ENCODE measurements around the gene TMCO4. TPM values are rescaled to one million over a fixed set of nuclear protein-coding genes. Genes with fewer than 3 reads are reported as not detected.
"Not testable (repeated sequence)": the region's sequence is repeated elsewhere in the genome, so short reads cannot be mapped to it uniquely, and the experiment has no call there.

The TMCO4 gene
- total RNA-seq, 1 donor from 2014 or later, result 28.7 TPM

GRCh38 chr1:19640363-19641316 lies 159.1 kb downstream of the TMCO4 start:
- Histone ChIP-seq H3K4me1 (peaks cover 31% of the 10 kb centered on the region), H3K9me3 (no peaks in the 10 kb centered on the region), H3K36me3 (no peaks in the 10 kb centered on the region), H3K27me3 (no peaks in the 10 kb centered on the region), H3K4me3 (no peak overlapping the region), H3K27ac (peak overlapping the region; percentile 98)
- intact Hi-C loops (cut with DNase I), result loop anchor here (5.0 kb wide), 1 partner anchor 43 kb away; a partner anchor contains a TSS
- DNase-seq (ENCODE audit: extremely low spot score in 2 of 2), result no peak
- TF ChIP-seq POLR2AphosphoS5 (IDR thresholded peaks at IDR 0.05; ENCODE audit: insufficient read depth in 1 of 2, low read depth in 1 of 2), result no peak
- TF ChIP-seq, protein P1, sequence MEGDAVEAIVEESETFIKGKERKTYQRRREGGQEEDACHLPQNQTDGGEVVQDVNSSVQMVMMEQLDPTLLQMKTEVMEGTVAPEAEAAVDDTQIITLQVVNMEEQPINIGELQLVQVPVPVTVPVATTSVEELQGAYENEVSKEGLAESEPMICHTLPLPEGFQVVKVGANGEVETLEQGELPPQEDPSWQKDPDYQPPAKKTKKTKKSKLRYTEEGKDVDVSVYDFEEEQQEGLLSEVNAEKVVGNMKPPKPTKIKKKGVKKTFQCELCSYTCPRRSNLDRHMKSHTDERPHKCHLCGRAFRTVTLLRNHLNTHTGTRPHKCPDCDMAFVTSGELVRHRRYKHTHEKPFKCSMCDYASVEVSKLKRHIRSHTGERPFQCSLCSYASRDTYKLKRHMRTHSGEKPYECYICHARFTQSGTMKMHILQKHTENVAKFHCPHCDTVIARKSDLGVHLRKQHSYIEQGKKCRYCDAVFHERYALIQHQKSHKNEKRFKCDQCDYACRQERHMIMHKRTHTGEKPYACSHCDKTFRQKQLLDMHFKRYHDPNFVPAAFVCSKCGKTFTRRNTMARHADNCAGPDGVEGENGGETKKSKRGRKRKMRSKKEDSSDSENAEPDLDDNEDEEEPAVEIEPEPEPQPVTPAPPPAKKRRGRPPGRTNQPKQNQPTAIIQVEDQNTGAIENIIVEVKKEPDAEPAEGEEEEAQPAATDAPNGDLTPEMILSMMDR (IDR thresholded peaks at IDR 0.05), result no peak
- TF ChIP-seq POLR2A (IDR thresholded peaks at IDR 0.05), result no peak

DNA sequence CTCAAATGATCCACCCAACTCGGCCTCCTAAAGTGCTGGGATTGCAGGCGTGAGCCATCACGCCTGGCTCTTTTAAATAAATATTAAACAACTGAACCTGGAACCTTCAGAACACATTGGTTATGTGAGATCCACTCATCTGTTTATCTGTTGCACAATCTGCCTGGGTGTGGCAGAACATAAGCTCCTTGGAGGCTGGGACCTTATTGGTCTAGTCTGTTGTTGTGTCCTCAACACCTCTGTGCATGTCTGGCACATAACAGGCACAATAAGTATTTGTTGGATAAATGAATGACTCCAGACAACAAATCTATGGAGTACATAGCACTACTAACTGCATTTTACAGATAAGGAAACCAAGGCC lies 159.7 kb downstream of the TMCO4 start:
- TF ChIP-seq POLR2A (IDR thresholded peaks at IDR 0.05), result no peak
- TF ChIP-seq POLR2AphosphoS5 (IDR thresholded peaks at IDR 0.05; ENCODE audit: insufficient read depth in 1 of 2, low read depth in 1 of 2), result peak in 1 of 2 donors; percentile 56
- TF ChIP-seq, protein P1 (IDR thresholded peaks at IDR 0.05), result no peak
- H3K4me1 ChIP-seq, result peaks cover 25% of the 10 kb centered on the region
- intact Hi-C loops (cut with DNase I), result loop anchor here (5.0 kb wide), 1 partner anchor 43 kb away; a partner anchor contains a TSS
- no peak overlapping the region for H3K4me3 ChIP-seq
- DNase-seq (ENCODE audit: extremely low spot score in 2 of 2), result no peak
- H3K36me3 ChIP-seq, result no peaks in the 10 kb centered on the region
- no peaks in the 10 kb centered on the region for H3K9me3 ChIP-seq
- no peaks in the 10 kb centered on the region for H3K27me3 ChIP-seq
- H3K27ac ChIP-seq, result peak overlapping the region; percentile 98

GRCh38 chr1:19639228-19639627 lies 160.5 kb downstream of the TMCO4 start:
- H3K4me1 ChIP-seq, result peaks cover 25% of the 10 kb centered on the region
- H3K36me3 ChIP-seq; H3K4me3 ChIP-seq; H3K9me3 ChIP-seq; DNase-seq (ENCODE audit: extremely low spot score in 2 of 2); H3K27me3 ChIP-seq; intact Hi-C loops (cut with DNase I): not testable (repeated sequence)
- peak overlapping the region; percentile 98 for H3K27ac ChIP-seq

DNA sequence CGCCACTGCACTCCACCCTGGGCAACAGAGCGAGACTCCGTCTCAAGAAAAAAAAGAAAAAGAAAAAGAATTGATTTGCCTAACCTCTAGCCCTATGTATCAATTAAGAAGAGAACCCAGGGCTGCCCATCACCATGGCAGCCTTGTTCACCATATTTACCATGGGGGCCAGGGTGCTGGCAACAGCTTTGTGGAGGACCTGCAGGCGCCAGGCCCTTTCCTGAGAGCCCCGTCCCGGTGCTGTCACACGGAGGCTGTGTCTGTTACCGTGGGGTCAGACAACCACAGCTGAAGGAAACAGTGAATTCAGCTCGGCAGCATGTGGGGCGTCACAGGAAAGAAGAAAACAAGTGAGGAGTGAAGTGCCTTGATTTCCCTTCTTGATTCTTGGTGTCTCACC lies 162.1 kb downstream of the TMCO4 start:
- Histone ChIP-seq H3K4me1 (peaks cover 22% of the 10 kb centered on the region), H3K4me3 (no peak overlapping the region), H3K27ac (no peak overlapping the region), H3K36me3 (no peaks in the 10 kb centered on the region), H3K27me3 (no peaks in the 10 kb centered on the region), H3K9me3 (no peaks in the 10 kb centered on the region)
- DNase-seq (ENCODE audit: extremely low spot score in 2 of 2), result no peak
- TF ChIP-seq, protein P1 (IDR thresholded peaks at IDR 0.05), result no peak
- TF ChIP-seq POLR2A (IDR thresholded peaks at IDR 0.05), result no peak
- no peak for TF ChIP-seq POLR2AphosphoS5 (IDR thresholded peaks at IDR 0.05; ENCODE audit: insufficient read depth in 1 of 2, low read depth in 1 of 2)
- intact Hi-C loops (cut with DNase I), result no loop called here

DNA sequence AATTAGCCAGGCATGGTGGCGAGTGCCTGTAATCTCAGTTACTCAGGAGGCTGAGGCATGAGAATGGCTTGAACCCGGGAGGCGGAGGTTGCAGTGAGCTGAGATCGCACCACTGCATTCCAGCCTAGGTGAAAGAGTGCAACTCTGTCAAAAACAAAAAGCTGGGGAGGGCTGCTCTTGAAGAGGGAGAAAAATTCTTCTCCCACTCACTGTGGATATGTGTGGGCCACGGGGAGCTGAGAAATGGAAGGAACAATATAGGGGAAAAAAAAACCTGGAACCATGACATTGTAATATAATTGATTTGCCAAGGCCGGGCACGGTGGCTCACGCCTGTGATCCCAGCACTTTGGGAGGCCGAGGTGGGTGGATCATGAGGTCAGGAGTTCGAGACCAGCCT lies 163.0 kb downstream of the TMCO4 start:
- H3K36me3 ChIP-seq; H3K9me3 ChIP-seq; intact Hi-C loops (cut with DNase I); H3K27ac ChIP-seq; H3K4me3 ChIP-seq; H3K27me3 ChIP-seq; DNase-seq (ENCODE audit: extremely low spot score in 2 of 2): not testable (repeated sequence)
- H3K4me1 ChIP-seq, result peaks cover 18% of the 10 kb centered on the region

GRCh38 chr1:19636065-19636464 lies 163.7 kb downstream of the TMCO4 start:
- no peak for DNase-seq (ENCODE audit: extremely low spot score in 2 of 2)

More at GRCh38 chr1:19636065-19636464, 163.7 kb downstream of the TMCO4 start:
- Histone ChIP-seq H3K36me3 (no peaks in the 10 kb centered on the region), H3K4me3 (no peak overlapping the region), H3K4me1 (peaks cover 18% of the 10 kb centered on the region), H3K27me3 (no peaks in the 10 kb centered on the region), H3K9me3 (no peaks in the 10 kb centered on the region), H3K27ac (no peak overlapping the region)
- intact Hi-C loops (cut with DNase I), result no loop called here
- no peak for TF ChIP-seq POLR2AphosphoS5 (IDR thresholded peaks at IDR 0.05; ENCODE audit: insufficient read depth in 1 of 2, low read depth in 1 of 2)
- TF ChIP-seq, protein P1 (IDR thresholded peaks at IDR 0.05), result no peak
- TF ChIP-seq POLR2A (IDR thresholded peaks at IDR 0.05), result no peak
